Spleen (tissue), 7 donors: Measurements from ENCODE around the gene MRPS26.

Source experiments
- CTCF ChIP-seq, 11 experiments: fragments of 200-600 bp in 7 of 11; fragments of 450-650 bp in 4 of 11; sonication (generic) in 4 of 11; IDR thresholded peaks in 8 of 11; conservative IDR thresholded peaks in 3 of 11; 1 replicate in 7 of 11; 2 replicates in 4 of 11; pipeline versions ENCODE4 v1.4.0 to v1.8.0; 2016 to 2021; ENCODE audit warnings: antibody characterized with exemption in 11 of 11, inconsistent platforms in 4 of 11, mild to moderate bottlenecking in 1 of 11
- POLR2A ChIP-seq, 3 donors: fragments of 450-650 bp; IDR thresholded peaks; one replicate each; pipeline ENCODE4 v1.5.1; 2017; ENCODE audit warnings: antibody characterized with exemption in 3 of 3, mild to moderate bottlenecking in 1 of 3
- donor health status: DM: no; HTN: no; CAD: no; lungs with moderate emphysema.
- donor health status: DM: no; HTN: no; CAD: no.
- donor health status: DM: no; HTN: no; CAD: no.

DNA sequence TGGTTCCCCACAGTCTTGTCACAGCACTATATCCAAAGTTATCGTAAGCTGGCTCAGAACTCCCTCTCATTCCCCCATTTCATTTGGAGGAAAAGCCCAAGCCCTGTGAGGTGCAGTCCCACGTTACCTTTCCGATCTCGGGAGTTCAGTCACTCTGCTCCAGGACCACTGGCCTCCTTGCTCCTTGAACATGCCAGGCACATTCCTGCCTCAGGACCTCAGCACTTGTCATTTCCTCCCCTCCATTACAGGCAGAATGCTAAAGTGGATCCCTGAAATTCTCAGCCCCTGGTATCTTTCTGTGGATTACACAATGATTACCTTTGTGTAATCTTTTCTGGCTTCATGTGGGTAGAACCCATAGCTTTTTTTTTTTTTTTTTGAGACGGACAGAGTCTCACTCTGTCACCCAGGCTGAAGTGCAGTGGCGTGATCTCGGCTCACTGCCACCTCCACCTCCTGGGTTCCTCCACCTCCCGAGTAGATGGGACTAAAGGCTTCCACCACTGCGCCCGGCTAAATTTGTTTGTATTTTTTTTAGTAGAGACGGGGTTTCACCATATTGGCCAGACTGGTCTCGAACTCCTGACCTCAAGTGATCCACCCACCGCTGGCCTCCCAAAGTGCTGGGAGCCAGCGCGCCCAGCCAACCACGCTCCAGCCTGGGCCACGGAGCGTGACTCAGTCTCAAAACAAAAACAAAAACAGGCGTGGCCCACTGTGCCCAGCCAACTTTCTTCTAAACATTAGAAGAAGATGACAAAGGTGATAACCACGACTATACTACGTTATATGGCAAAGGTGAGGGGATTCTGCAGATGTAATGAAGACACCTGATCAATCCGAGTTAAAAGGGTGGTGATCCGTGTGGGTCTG lies 21.5 kb downstream of the MRPS26 start:
- TF ChIP-seq CTCF (IDR thresholded peaks at IDR 0.05 in 8 of 11, conservative IDR thresholded peaks at IDR 0.05 in 3 of 11), result no peak
- no peak for TF ChIP-seq POLR2A (IDR thresholded peaks at IDR 0.05)
